Breast epithelium (tissue), 3 donors: ENCODE measurements around the gene EDEM2.

ENCODE experiments used
- CTCF ChIP-seq, 3 donors: fragments of 450-650 bp; IDR thresholded peaks; one replicate each; pipeline ENCODE4 v1.5.1; 2016 to 2017; ENCODE audit warnings: antibody characterized with exemption in 3 of 3, mild to moderate bottlenecking in 3 of 3, moderate library complexity in 3 of 3
- POLR2A ChIP-seq: fragments of 450-650 bp; IDR thresholded peaks from one replicate; pipeline ENCODE4 v1.6.1; 2016; ENCODE audit warnings: antibody characterized with exemption, mild to moderate bottlenecking, moderate library complexity
- POLR2AphosphoS5 ChIP-seq, 3 donors: sonication (generic); formaldehyde crosslinking; IDR thresholded peaks; one replicate each; pipeline ENCODE4 v1.6.1; 2017; ENCODE audit warnings: antibody characterized with exemption in 3 of 3

GRCh38 chr20:35129647-35130069 is 17.5 kb downstream of the EDEM2 start:
- no peak for TF ChIP-seq POLR2AphosphoS5 (IDR thresholded peaks at IDR 0.05)
- TF ChIP-seq CTCF (IDR thresholded peaks at IDR 0.05) = no peak
- TF ChIP-seq POLR2A = no peak
